ENCODE results near the gene ASXL1.
A peak's percentile ranks its signal among the peaks of the same experiment; 100 is the strongest.
"Not testable (repeated sequence)": the region's sequence is repeated elsewhere in the genome, so short reads cannot be mapped to it uniquely, and the experiment has no call there.

The ASXL1 gene

GRCh38 chr20:32363492-32363891, 5.4 kb downstream of the ASXL1 start:
- no peak for DNase-seq

- no peak for DNase-seq
Measured at GRCh38 chr20:32364554-32365208, 6.5 kb downstream of the ASXL1 start.

GRCh38 chr20:32365564-32365963, 7.4 kb downstream of the ASXL1 start:
- DNase-seq = no peak

GRCh38 chr20:32366380-32366779, 8.2 kb downstream of the ASXL1 start:
- DNase-seq = no peak

- DNase-seq = no peak
Measured at GRCh38 chr20:32368323-32368722, 10.2 kb downstream of the ASXL1 start.

- no peak for DNase-seq
Measured at GRCh38 chr20:32368925-32369324, 10.8 kb downstream of the ASXL1 start.

GRCh38 chr20:32370897-32371296, 12.8 kb downstream of the ASXL1 start:
- DNase-seq = no peak

GRCh38 chr20:32378461-32378860, 20.3 kb downstream of the ASXL1 start:
- no peak for DNase-seq

GRCh38 chr20:32380037-32380436, 21.9 kb downstream of the ASXL1 start:
- DNase-seq = not testable (repeated sequence)

GRCh38 chr20:32380745-32381144, 22.6 kb downstream of the ASXL1 start:
- no peak for DNase-seq

- DNase-seq = no peak
Measured at GRCh38 chr20:32382102-32382950, 24.2 kb downstream of the ASXL1 start.

- DNase-seq = not testable (repeated sequence)
Measured at GRCh38 chr20:32383441-32383840, 25.3 kb downstream of the ASXL1 start.

- DNase-seq = no peak
Measured at GRCh38 chr20:32385541-32385940, 27.4 kb downstream of the ASXL1 start.

GRCh38 chr20:32386091-32386490, 28.0 kb downstream of the ASXL1 start:
- DNase-seq = no peak

GRCh38 chr20:32387252-32387651, 29.1 kb downstream of the ASXL1 start:
- peak; percentile 48 for DNase-seq

- peak; percentile 46 for DNase-seq
Measured at GRCh38 chr20:32391003-32391402, 32.9 kb downstream of the ASXL1 start.

- no peak for DNase-seq
Measured at GRCh38 chr20:32395066-32395465, 36.9 kb downstream of the ASXL1 start.

- DNase-seq = no peak
Measured at GRCh38 chr20:32396646-32397160, 38.6 kb downstream of the ASXL1 start.

GRCh38 chr20:32397567-32398084, 39.5 kb downstream of the ASXL1 start:
- peak; percentile 90 for DNase-seq

- no peak for DNase-seq
Measured at GRCh38 chr20:32400476-32400875, 42.3 kb downstream of the ASXL1 start.

GRCh38 chr20:32404017-32404416, 45.9 kb downstream of the ASXL1 start:
- peak; percentile 93 for DNase-seq

- DNase-seq = no peak
Measured at GRCh38 chr20:32406701-32407100, 48.6 kb downstream of the ASXL1 start.

GRCh38 chr20:32407131-32407750, 49.1 kb downstream of the ASXL1 start:
- not testable (repeated sequence) for DNase-seq

Data from hematopoietic multipotent progenitor cell treated with erythropoietin and hydrocortisone succinate and interleukin-3 and kit ligand, for 8 days (in vitro differentiated cells).